Measurements from ENCODE around the gene GUSB.
"Not testable (repeated sequence)": the region's sequence is repeated elsewhere in the genome, so short reads cannot be mapped to it uniquely, and the experiment has no call there.

Gene GUSB

DNA sequence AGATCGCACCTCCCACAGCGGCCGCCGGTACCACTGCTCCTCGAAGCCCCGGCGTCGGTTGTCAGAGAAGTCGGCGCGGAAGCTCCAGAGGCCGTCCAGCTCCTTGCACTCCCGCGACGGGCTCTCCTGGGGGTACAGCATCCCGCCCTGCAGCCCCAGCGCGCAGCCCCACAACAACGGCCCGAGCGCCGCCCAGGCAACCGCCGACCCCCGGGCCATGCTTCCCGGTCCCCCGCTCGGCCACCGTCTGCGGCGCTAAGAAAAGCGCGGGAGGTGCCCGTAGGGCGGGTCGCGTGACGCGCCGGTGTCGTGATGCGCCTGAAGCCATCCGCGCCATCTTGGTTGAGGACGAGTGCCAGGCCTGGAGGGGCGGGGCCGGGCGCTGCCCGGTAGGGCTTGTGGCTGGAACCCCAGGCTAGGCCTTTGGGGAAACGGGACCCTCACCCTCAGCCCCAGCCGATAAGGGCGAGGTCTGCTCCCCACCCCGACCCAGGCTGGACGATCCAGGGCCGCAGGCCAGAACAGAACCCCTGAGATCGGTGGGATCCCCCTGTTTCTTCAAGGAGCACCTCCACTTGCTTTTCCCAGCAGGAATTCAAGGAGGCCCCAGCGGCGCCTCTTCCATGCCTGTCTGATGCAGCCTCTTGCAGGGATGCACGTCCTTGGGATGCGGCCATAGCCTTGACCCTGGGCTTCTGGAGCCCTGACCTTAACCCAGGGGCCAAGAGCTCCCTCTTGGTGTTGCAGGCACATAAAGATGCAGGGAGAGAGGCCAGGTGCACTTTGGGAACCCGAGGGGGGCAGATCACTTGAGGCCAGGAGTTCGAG is at the start of gene GUSB:
TSS of gene GUSB (minus strand) at position 249 of the 828 bp plus-strand sequence. CDS start at position 219, 30 bp downstream.
- POLR2A ChIA-PET = no interaction called here
- peak; percentile 95 for DNase-seq (ENCODE audit: extremely low spot score)
- no peak for TF ChIP-seq CTCF (IDR thresholded peaks at IDR 0.05; ENCODE audit: control extremely low read depth, extremely low read depth, low read depth, missing control alignments)
- CTCF ChIA-PET = interaction anchor here (1.1 kb wide), 1 partner anchor 9 kb away, joined by 3 read pairs; no protein-coding TSS in a partner anchor

- DNase-seq (ENCODE audit: extremely low spot score); CTCF ChIA-PET; POLR2A ChIA-PET: not testable (repeated sequence)
Observed at GRCh38 chr7:66028342-66028741, 46.3 kb upstream of the GUSB start.

DNA sequence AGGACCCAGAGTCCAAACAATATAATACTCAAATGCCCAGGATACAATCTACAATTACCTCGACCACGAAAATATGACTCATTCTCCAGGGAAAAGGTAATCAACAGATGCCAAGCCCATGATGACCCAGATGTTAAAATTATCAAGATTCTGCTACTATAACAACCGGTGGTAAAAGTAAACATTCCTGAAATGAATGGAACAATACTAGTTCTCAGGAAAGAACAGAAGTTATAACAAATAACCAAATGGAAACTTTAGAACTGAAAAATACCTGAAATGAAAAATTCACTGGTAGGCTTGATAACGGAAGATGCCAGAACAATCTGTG is 34.1 kb upstream of the GUSB start:
- CTCF ChIA-PET = no interaction called here
- no peak for TF ChIP-seq CTCF (IDR thresholded peaks at IDR 0.05; ENCODE audit: control extremely low read depth, extremely low read depth, low read depth, missing control alignments)
- no peak for DNase-seq (ENCODE audit: extremely low spot score)
- POLR2A ChIA-PET = no interaction called here

- ChIA-PET CTCF (no interaction called here), POLR2A (interaction anchor here (0.5 kb wide), 1 partner anchor 460 kb away, joined by 4 read pairs; no protein-coding TSS in a partner anchor)
- no peak for DNase-seq (ENCODE audit: extremely low spot score)
- TF ChIP-seq CTCF (IDR thresholded peaks at IDR 0.05; ENCODE audit: control extremely low read depth, extremely low read depth, low read depth, missing control alignments) = no peak
Observed at GRCh38 chr7:66015440-66016130, 33.6 kb upstream of the GUSB start.

- no peak for TF ChIP-seq CTCF (IDR thresholded peaks at IDR 0.05; ENCODE audit: control extremely low read depth, extremely low read depth, low read depth, missing control alignments)
Observed at GRCh38 chr7:66013938-66014337, 31.9 kb upstream of the GUSB start.

DNA sequence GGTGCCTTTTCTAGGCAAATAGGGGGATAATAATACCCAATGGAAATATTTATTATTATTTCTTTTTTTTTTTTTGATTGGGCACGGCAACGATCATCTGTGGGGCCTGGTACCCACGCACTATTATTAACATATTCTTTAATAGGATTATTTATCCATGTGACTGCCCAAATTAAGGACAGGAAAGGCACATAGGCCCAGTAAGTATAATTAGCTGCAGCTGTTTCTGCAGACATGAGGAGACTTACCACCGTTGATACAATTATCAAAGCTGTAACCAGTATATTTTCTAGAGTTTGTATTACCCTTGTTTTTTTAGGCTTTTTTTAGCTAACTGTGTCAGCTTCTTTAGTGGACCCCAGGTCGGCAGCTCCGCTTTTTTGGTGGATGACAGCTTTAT is 25.2 kb upstream of the GUSB start:
- no peak for TF ChIP-seq CTCF (IDR thresholded peaks at IDR 0.05; ENCODE audit: control extremely low read depth, extremely low read depth, low read depth, missing control alignments)
- CTCF ChIA-PET = interaction anchor here (1.6 kb wide), 1 partner anchor 24 kb away, joined by 7 read pairs; no protein-coding TSS in a partner anchor
- DNase-seq (ENCODE audit: extremely low spot score) = no peak
- POLR2A ChIA-PET = no interaction called here

More at GRCh38 chr7:66013938-66014337, 31.9 kb upstream of the GUSB start:
- no peak for DNase-seq (ENCODE audit: extremely low spot score)
- POLR2A ChIA-PET = no interaction called here
- CTCF ChIA-PET = interaction anchor here (0.9 kb wide), 1 partner anchor 13 kb away, joined by 3 read pairs; no protein-coding TSS in a partner anchor

GRCh38 chr7:66005115-66005671 is 23.2 kb upstream of the GUSB start:
- DNase-seq (ENCODE audit: extremely low spot score); POLR2A ChIA-PET; CTCF ChIA-PET: not testable (repeated sequence)

GRCh38 chr7:66000823-66001417 is 18.9 kb upstream of the GUSB start:
- POLR2A ChIA-PET, CTCF ChIA-PET: not testable (repeated sequence)

DNA sequence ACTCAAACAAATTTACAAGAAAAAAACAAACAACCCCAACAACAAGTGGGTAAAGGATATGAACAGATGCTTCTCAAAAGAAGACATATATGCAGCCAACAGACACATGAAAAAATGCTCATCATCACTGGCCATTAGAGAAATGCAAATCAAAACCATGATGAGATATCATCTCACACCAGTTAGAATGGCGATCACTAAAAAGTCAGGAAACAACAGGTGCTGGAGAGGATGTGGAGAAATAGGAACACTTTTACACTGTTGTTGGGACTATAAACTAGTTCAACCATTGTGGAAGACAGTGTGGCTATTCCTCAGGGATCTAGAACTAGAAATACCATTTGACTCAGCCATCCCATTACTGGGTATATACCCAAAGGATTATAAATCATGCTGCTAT is 13.0 kb upstream of the GUSB start:
- CTCF ChIA-PET; POLR2A ChIA-PET; DNase-seq (ENCODE audit: extremely low spot score): not testable (repeated sequence)

More at GRCh38 chr7:66000823-66001417, 18.9 kb upstream of the GUSB start:
- not testable (repeated sequence) for DNase-seq (ENCODE audit: extremely low spot score)
